Muscle of leg (tissue), 16 donors: ENCODE data around the gene PIGBOS1. TPM values are rescaled to one million over a fixed set of nuclear protein-coding genes. Genes with fewer than 3 reads are reported as not detected.

Experiments used
- DNase-seq: peaks from one replicate; pipeline ENCODE4 v3.0.0; 2013
- H3K27ac ChIP-seq: one replicate; pipeline ENCODE4 v1.5.1; 2013; ENCODE audit warnings: mild to moderate bottlenecking, low read length, control low read depth
- H3K27me3 ChIP-seq: one replicate; pipeline ENCODE4 v1.6.1; 2013; ENCODE audit warnings: low read length; ENCODE audit not compliant: control insufficient read depth, insufficient read depth
- H3K36me3 ChIP-seq: one replicate; pipeline ENCODE4 v1.6.1; 2013; ENCODE audit warnings: low read length; ENCODE audit not compliant: control insufficient read depth, insufficient read depth
- H3K4me1 ChIP-seq: one replicate; pipeline ENCODE4 v1.6.1; 2013; ENCODE audit warnings: low read length; ENCODE audit not compliant: control insufficient read depth, insufficient read depth
- H3K4me3 ChIP-seq: one replicate; pipeline ENCODE4 v1.5.1; 2013; ENCODE audit warnings: low read length, control low read depth
- H3K9me3 ChIP-seq: replicated peaks from 2 replicates; pipeline ENCODE4 v1.6.1; 2013; ENCODE audit warnings: low read depth, low read length; ENCODE audit not compliant: control insufficient read depth
- WGBS: methylation state at CpG from one replicate; pipeline ENCODE4 v1.1.5; 2013; ENCODE audit warnings: missing lambda C conversion rate; ENCODE audit not compliant: insufficient coverage; 5-methylcytosine and 5-hydroxymethylcytosine counted together
- long read RNA-seq, 11 donors: transcript quantifications; one replicate each; lab custom pipeline, GENCODE V29; 2026
- polyA plus RNA-seq, 8 donors: library from polyadenylated mRNA; unstranded; fragments of 120-200 nt; gene quantifications; one replicate each; pipeline versions ENCODE4 v1.2.1 to v1.2.3, GENCODE V29; 2013; ENCODE audit warnings: inconsistent platforms in 1 of 8, low replicate concordance in 1 of 8; ENCODE audit not compliant: insufficient read length in 8 of 8, insufficient read depth in 1 of 8
- total RNA-seq: library from RNA; stranded (reverse); fragments of 120-200 nt; gene quantifications from one replicate; pipeline ENCODE4 v1.2.4, GENCODE V29; 2013

The PIGBOS1 gene
- total RNA-seq = 13.5 TPM
- 10 to 100 TPM; 11.3 to 16.3 (median 12.1) TPM for polyA plus RNA-seq
- long read RNA-seq, donor 1, partial matches to known transcripts = 0 of 5 reads
- long read RNA-seq, donor 1, other reads (novel, unspliced or antisense) = 0 of 5 reads
- long read RNA-seq, donor 2 = 0 reads
- long read RNA-seq, donor 3, partial matches to known transcripts = 0 of 5 reads
- long read RNA-seq, donor 3, other reads (novel, unspliced or antisense) = 0 of 5 reads
- long read RNA-seq, donor 4, partial matches to known transcripts = 0 of 2 reads
- long read RNA-seq, donor 4, other reads (novel, unspliced or antisense) = 0 of 2 reads
- long read RNA-seq, donor 5, transcript PIGBOS1-201 (2 exons, 866 nt) = major isoform, 6 of 29 reads
- long read RNA-seq, donor 5, partial matches to known transcripts = 7 of 29 reads
- long read RNA-seq, donor 5, other reads (novel, unspliced or antisense) = 12 of 29 reads
- long read RNA-seq, donor 6, transcript PIGBOS1-201 (2 exons, 866 nt) = minor isoform, 5 of 26 reads
- long read RNA-seq, donor 6, transcript PIGBOS1-203 (2 exons, 801 nt) = major isoform, 8 of 26 reads
- long read RNA-seq, donor 6, partial matches to known transcripts = 0 of 26 reads
- long read RNA-seq, donor 6, other reads (novel, unspliced or antisense) = 13 of 26 reads
- long read RNA-seq, donor 7, transcript PIGBOS1-201 (2 exons, 866 nt) = major isoform, 7 of 18 reads
- long read RNA-seq, donor 7, partial matches to known transcripts = 0 of 18 reads
- long read RNA-seq, donor 7, other reads (novel, unspliced or antisense) = 9 of 18 reads
- long read RNA-seq, donor 8, partial matches to known transcripts = 0 of 8 reads
- long read RNA-seq, donor 8, other reads (novel, unspliced or antisense) = 0 of 8 reads
- long read RNA-seq, donor 9, partial matches to known transcripts = 0 of 10 reads
- long read RNA-seq, donor 9, other reads (novel, unspliced or antisense) = 8 of 10 reads
- long read RNA-seq, donor 10, transcript PIGBOS1-203 (2 exons, 801 nt) = major isoform, 6 of 9 reads
- long read RNA-seq, donor 10, partial matches to known transcripts = 0 of 9 reads
- long read RNA-seq, donor 10, other reads (novel, unspliced or antisense) = 0 of 9 reads
- long read RNA-seq, donor 11, partial matches to known transcripts = 0 of 6 reads
- long read RNA-seq, donor 11, other reads (novel, unspliced or antisense) = 0 of 6 reads

GRCh38 chr15:55318588-55319494 is at the start of gene PIGBOS1, which contains the start of gene PIGB:
Gene PIGBOS1 (minus strand): TSS chr15:55319123. CDS start chr15:55317792, 1,331 bp downstream.
Gene PIGB (plus strand): TSS chr15:55319222. CDS start chr15:55319251, 29 bp downstream.
- Histone ChIP-seq H3K27me3 (no peaks in the 10 kb centered on the region), H3K9me3 (no peaks in the 10 kb centered on the region), H3K4me3 (peak within 1 kb of the TSS; percentile 71), H3K36me3 (no peaks in the 10 kb centered on the region), H3K4me1 (peaks cover 8% of the 10 kb centered on the region), H3K27ac (peak within 1 kb of the TSS; percentile 89)
- WGBS = 3% methylated on average over 38 of the region's 49 CpGs
- DNase-seq = peak; percentile 96

- Histone ChIP-seq H3K27me3 (no peaks in the 10 kb centered on the region), H3K36me3 (peaks cover 3% of the 10 kb centered on the region), H3K27ac (no peak overlapping the region), H3K4me3 (no peak overlapping the region), H3K9me3 (no peaks in the 10 kb centered on the region), H3K4me1 (no peaks in the 10 kb centered on the region)
- DNase-seq = no peak
- WGBS = no CpG with 5 or more reads among the region's 1 CpG
Measured at GRCh38 chr15:55366981-55367380, 48.1 kb upstream of the PIGBOS1 start.

- no peak overlapping the region for H3K27ac ChIP-seq
- no peak for DNase-seq
- no peak overlapping the region for H3K4me3 ChIP-seq
- no peaks in the 10 kb centered on the region for H3K9me3 ChIP-seq
- H3K4me1 ChIP-seq = no peaks in the 10 kb centered on the region
- H3K36me3 ChIP-seq = peaks cover 10% of the 10 kb centered on the region
- WGBS = 100% methylated on average over 2 of the region's 2 CpGs
- H3K27me3 ChIP-seq = no peaks in the 10 kb centered on the region
Measured at GRCh38 chr15:55362641-55363040, 43.7 kb upstream of the PIGBOS1 start.

- Histone ChIP-seq H3K27ac (no peak overlapping the region), H3K4me1 (no peaks in the 10 kb centered on the region), H3K36me3 (peaks cover 10% of the 10 kb centered on the region), H3K4me3 (no peak overlapping the region), H3K9me3 (no peaks in the 10 kb centered on the region), H3K27me3 (no peaks in the 10 kb centered on the region)
- DNase-seq = no peak
- WGBS = 94% methylated on average over 3 of the region's 10 CpGs
Measured at GRCh38 chr15:55361048-55361447, 42.1 kb upstream of the PIGBOS1 start.

GRCh38 chr15:55360256-55360655 is 41.3 kb upstream of the PIGBOS1 start:
- H3K27me3 ChIP-seq = no peaks in the 10 kb centered on the region
- H3K9me3 ChIP-seq = no peaks in the 10 kb centered on the region
- no CpG with 5 or more reads among the region's 6 CpGs for WGBS
- H3K4me3 ChIP-seq = no peak overlapping the region
- peak; percentile 5 for DNase-seq
- H3K27ac ChIP-seq = no peak overlapping the region
- H3K4me1 ChIP-seq = no peaks in the 10 kb centered on the region
- peaks cover 10% of the 10 kb centered on the region for H3K36me3 ChIP-seq

- Histone ChIP-seq H3K27me3 (no peaks in the 10 kb centered on the region), H3K36me3 (peaks cover 10% of the 10 kb centered on the region), H3K9me3 (no peaks in the 10 kb centered on the region), H3K4me1 (no peaks in the 10 kb centered on the region), H3K27ac (no peak overlapping the region), H3K4me3 (no peak overlapping the region)
- DNase-seq = no peak
Measured at GRCh38 chr15:55358471-55358870, 39.5 kb upstream of the PIGBOS1 start.

GRCh38 chr15:55357774-55358173 is 38.9 kb upstream of the PIGBOS1 start:
- no peak for DNase-seq
- no CpG with 5 or more reads among the region's 2 CpGs for WGBS
- H3K27ac ChIP-seq = no peak overlapping the region
- H3K4me1 ChIP-seq = no peaks in the 10 kb centered on the region
- H3K36me3 ChIP-seq = peaks cover 10% of the 10 kb centered on the region
- no peaks in the 10 kb centered on the region for H3K9me3 ChIP-seq
- no peaks in the 10 kb centered on the region for H3K27me3 ChIP-seq
- H3K4me3 ChIP-seq = no peak overlapping the region

- peaks cover 6% of the 10 kb centered on the region for H3K36me3 ChIP-seq
- no peaks in the 10 kb centered on the region for H3K27me3 ChIP-seq
- DNase-seq = no peak
- no peak overlapping the region for H3K27ac ChIP-seq
- 85% methylated on average over 2 of the region's 5 CpGs for WGBS
- H3K4me1 ChIP-seq = no peaks in the 10 kb centered on the region
- H3K9me3 ChIP-seq = no peaks in the 10 kb centered on the region
- H3K4me3 ChIP-seq = no peak overlapping the region
Measured at GRCh38 chr15:55356985-55357585, 38.2 kb upstream of the PIGBOS1 start.

GRCh38 chr15:55353025-55353424 is 34.1 kb upstream of the PIGBOS1 start:
- no peak for DNase-seq
- no peaks in the 10 kb centered on the region for H3K27me3 ChIP-seq

More at GRCh38 chr15:55353025-55353424, 34.1 kb upstream of the PIGBOS1 start:
- Histone ChIP-seq H3K27ac (no peak overlapping the region), H3K36me3 (no peaks in the 10 kb centered on the region), H3K9me3 (no peaks in the 10 kb centered on the region), H3K4me3 (no peak overlapping the region), H3K4me1 (no peaks in the 10 kb centered on the region)
- WGBS = no CpG with 5 or more reads among the region's 2 CpGs
